SK-N-SH treated with all-trans-retinoic acid at 6 μM for 48 hours (cell line): ENCODE results near the gene SLC2A1.

Experiments used
- ATAC-seq: fragments of 200-7000 bp; cut with Tn5 transposase; 3 replicates; pipeline ENCODE4 v1.9.1; 2020; ENCODE audit warnings: mild to moderate bottlenecking, moderate library complexity
- ARNTL ChIP-seq: fragments of 450-650 bp; formaldehyde crosslinking; IDR thresholded peaks from 2 replicates; pipeline ENCODE4 v1.5.0; 2020; ENCODE audit warnings: low read depth, mild to moderate bottlenecking, moderate library complexity, borderline replicate concordance
- CSDC2 ChIP-seq: fragments of 250-450 bp; sonication (Bioruptor Pico); IDR thresholded peaks from 2 replicates; pipeline ENCODE4 v1.5.0; 2020; ENCODE audit warnings: mild to moderate bottlenecking, moderate library complexity
- ESRRG ChIP-seq: fragments of 250-450 bp; sonication (Bioruptor Pico); IDR thresholded peaks from 2 replicates; pipeline ENCODE4 v1.6.1; 2021; ENCODE audit warnings: mild to moderate bottlenecking
- ISL1 ChIP-seq: fragments of 250-450 bp; sonication (Bioruptor Pico); IDR thresholded peaks from 2 replicates; pipeline ENCODE4 v2.1.2; 2022; ENCODE audit warnings: mild to moderate bottlenecking, moderate library complexity
- OSR1 ChIP-seq: fragments of 250-450 bp; sonication (Bioruptor Pico); IDR thresholded peaks from 2 replicates; pipeline ENCODE4 v1.8.0; 2022; ENCODE audit warnings: moderate library complexity, mild to moderate bottlenecking, inconsistent platforms
- PPARA ChIP-seq: fragments of 250-450 bp; sonication (Bioruptor Pico); IDR thresholded peaks from 2 replicates; pipeline ENCODE4 v1.5.0; 2020; ENCODE audit warnings: mild to moderate bottlenecking, borderline replicate concordance
- RARB ChIP-seq: fragments of 250-450 bp; sonication (Bioruptor Pico); IDR thresholded peaks from 2 replicates; pipeline ENCODE4 v1.8.0; 2021; ENCODE audit warnings: mild to moderate bottlenecking, moderate library complexity
- TCF4 ChIP-seq: fragments of 250-450 bp; sonication (Bioruptor Pico); IDR thresholded peaks from 2 replicates; pipeline ENCODE4 v1.8.0; 2021; ENCODE audit warnings: mild to moderate bottlenecking, moderate library complexity, borderline replicate concordance
- TOX ChIP-seq: fragments of 250-450 bp; sonication (Bioruptor Pico); IDR thresholded peaks from 2 replicates; pipeline ENCODE4 v1.8.0; 2021; ENCODE audit warnings: mild to moderate bottlenecking, moderate library complexity, borderline replicate concordance
- ZC3H10 ChIP-seq: fragments of 250-450 bp; sonication (Bioruptor Pico); IDR thresholded peaks from 2 replicates; pipeline ENCODE4 v1.5.1; 2021; ENCODE audit warnings: mild to moderate bottlenecking, moderate library complexity
- ZFP3 ChIP-seq: fragments of 250-450 bp; sonication (Bioruptor Pico); IDR thresholded peaks from 2 replicates; pipeline ENCODE4 v1.5.0; 2020; ENCODE audit warnings: mild to moderate bottlenecking, moderate library complexity
- ZFP30 ChIP-seq: fragments of 450-650 bp; formaldehyde crosslinking; IDR thresholded peaks from 2 replicates; pipeline ENCODE4 v1.5.0; 2022; ENCODE audit warnings: mild to moderate bottlenecking, moderate library complexity
- ZNF565 ChIP-seq: fragments of 450-650 bp; formaldehyde crosslinking; conservative IDR thresholded peaks from 2 replicates; pipeline ENCODE4 v1.5.0; 2020; ENCODE audit warnings: low read depth, mild to moderate bottlenecking, moderate library complexity
- ZNF70 ChIP-seq: fragments of 450-650 bp; formaldehyde crosslinking; IDR thresholded peaks from 2 replicates; pipeline ENCODE4 v1.5.0; 2020; ENCODE audit warnings: mild to moderate bottlenecking, moderate library complexity
- ZNF8 ChIP-seq: fragments of 450-650 bp; formaldehyde crosslinking; IDR thresholded peaks from 2 replicates; pipeline ENCODE4 v1.5.0; 2020; ENCODE audit warnings: mild to moderate bottlenecking, moderate library complexity
- TF ChIP-seq, protein P1 (sequence below): fragments of 250-450 bp; sonication (Bioruptor Pico); IDR thresholded peaks from 2 replicates; pipeline ENCODE4 v1.5.1; 2021; ENCODE audit warnings: mild to moderate bottlenecking, moderate library complexity
- TF ChIP-seq, protein P2 (sequence below): fragments of 250-450 bp; sonication (Bioruptor Pico); IDR thresholded peaks from 2 replicates; pipeline ENCODE4 v1.5.0; 2020; ENCODE audit warnings: mild to moderate bottlenecking, moderate library complexity
- TF ChIP-seq, protein P3 (sequence below): fragments of 250-450 bp; sonication (Bioruptor Pico); IDR thresholded peaks from 2 replicates; pipeline ENCODE4 v1.8.0; 2021; ENCODE audit warnings: low read depth, mild to moderate bottlenecking, moderate library complexity, borderline replicate concordance
- TF ChIP-seq, protein P4 (sequence below): fragments of 250-450 bp; sonication (Bioruptor Pico); IDR thresholded peaks from 2 replicates; pipeline ENCODE4 v1.8.0; 2020; ENCODE audit warnings: mild to moderate bottlenecking, moderate library complexity, borderline replicate concordance
- TF ChIP-seq, protein P5 (sequence below): fragments of 250-450 bp; sonication (Bioruptor Pico); IDR thresholded peaks from 2 replicates; pipeline ENCODE4 v1.5.1; 2020; ENCODE audit warnings: low read depth, mild to moderate bottlenecking, moderate library complexity

Gene SLC2A1

DNA sequence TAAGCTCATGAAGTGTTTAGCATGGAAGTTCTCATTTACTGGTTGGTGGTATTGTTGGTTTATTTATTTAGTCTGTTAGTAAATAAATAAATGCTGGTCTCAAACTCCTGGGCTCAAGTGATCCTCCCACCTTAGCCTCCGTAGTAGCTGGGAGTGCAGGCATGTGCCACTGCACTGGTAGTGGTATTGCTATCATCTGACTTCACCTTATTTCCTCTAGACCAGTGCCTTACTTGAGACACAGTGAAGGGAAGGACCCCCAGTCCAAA is 1.4 kb upstream of the SLC2A1 start:
- no peak for ATAC-seq
- TF ChIP-seq RARB (CRISPR knock-in tag) = no peak
- TF ChIP-seq, protein P1, sequence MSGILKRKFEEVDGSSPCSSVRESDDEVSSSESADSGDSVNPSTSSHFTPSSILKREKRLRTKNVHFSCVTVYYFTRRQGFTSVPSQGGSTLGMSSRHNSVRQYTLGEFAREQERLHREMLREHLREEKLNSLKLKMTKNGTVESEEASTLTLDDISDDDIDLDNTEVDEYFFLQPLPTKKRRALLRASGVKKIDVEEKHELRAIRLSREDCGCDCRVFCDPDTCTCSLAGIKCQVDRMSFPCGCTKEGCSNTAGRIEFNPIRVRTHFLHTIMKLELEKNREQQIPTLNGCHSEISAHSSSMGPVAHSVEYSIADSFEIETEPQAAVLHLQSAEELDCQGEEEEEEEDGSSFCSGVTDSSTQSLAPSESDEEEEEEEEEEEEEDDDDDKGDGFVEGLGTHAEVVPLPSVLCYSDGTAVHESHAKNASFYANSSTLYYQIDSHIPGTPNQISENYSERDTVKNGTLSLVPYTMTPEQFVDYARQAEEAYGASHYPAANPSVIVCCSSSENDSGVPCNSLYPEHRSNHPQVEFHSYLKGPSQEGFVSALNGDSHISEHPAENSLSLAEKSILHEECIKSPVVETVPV (CRISPR knock-in tag) = no peak
- TF ChIP-seq PPARA (CRISPR knock-in tag) = no peak
- TF ChIP-seq ZFP3 = no peak
- TF ChIP-seq, protein P2, sequence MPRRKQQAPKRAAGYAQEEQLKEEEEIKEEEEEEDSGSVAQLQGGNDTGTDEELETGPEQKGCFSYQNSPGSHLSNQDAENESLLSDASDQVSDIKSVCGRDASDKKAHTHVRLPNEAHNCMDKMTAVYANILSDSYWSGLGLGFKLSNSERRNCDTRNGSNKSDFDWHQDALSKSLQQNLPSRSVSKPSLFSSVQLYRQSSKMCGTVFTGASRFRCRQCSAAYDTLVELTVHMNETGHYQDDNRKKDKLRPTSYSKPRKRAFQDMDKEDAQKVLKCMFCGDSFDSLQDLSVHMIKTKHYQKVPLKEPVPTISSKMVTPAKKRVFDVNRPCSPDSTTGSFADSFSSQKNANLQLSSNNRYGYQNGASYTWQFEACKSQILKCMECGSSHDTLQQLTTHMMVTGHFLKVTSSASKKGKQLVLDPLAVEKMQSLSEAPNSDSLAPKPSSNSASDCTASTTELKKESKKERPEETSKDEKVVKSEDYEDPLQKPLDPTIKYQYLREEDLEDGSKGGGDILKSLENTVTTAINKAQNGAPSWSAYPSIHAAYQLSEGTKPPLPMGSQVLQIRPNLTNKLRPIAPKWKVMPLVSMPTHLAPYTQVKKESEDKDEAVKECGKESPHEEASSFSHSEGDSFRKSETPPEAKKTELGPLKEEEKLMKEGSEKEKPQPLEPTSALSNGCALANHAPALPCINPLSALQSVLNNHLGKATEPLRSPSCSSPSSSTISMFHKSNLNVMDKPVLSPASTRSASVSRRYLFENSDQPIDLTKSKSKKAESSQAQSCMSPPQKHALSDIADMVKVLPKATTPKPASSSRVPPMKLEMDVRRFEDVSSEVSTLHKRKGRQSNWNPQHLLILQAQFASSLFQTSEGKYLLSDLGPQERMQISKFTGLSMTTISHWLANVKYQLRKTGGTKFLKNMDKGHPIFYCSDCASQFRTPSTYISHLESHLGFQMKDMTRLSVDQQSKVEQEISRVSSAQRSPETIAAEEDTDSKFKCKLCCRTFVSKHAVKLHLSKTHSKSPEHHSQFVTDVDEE = no peak
- no peak for TF ChIP-seq ZNF70
- no peak for TF ChIP-seq ESRRG (CRISPR knock-in tag)
- TF ChIP-seq, protein P3, sequence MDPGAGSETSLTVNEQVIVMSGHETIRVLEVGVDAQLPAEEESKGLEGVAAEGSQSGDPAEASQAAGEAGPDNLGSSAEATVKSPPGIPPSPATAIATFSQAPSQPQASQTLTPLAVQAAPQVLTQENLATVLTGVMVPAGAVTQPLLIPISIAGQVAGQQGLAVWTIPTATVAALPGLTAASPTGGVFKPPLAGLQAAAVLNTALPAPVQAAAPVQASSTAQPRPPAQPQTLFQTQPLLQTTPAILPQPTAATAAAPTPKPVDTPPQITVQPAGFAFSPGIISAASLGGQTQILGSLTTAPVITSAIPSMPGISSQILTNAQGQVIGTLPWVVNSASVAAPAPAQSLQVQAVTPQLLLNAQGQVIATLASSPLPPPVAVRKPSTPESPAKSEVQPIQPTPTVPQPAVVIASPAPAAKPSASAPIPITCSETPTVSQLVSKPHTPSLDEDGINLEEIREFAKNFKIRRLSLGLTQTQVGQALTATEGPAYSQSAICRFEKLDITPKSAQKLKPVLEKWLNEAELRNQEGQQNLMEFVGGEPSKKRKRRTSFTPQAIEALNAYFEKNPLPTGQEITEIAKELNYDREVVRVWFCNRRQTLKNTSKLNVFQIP (CRISPR knock-in tag) = no peak
- TF ChIP-seq TOX (CRISPR knock-in tag) = no peak
- TF ChIP-seq OSR1 (CRISPR knock-in tag) = no peak

DNA sequence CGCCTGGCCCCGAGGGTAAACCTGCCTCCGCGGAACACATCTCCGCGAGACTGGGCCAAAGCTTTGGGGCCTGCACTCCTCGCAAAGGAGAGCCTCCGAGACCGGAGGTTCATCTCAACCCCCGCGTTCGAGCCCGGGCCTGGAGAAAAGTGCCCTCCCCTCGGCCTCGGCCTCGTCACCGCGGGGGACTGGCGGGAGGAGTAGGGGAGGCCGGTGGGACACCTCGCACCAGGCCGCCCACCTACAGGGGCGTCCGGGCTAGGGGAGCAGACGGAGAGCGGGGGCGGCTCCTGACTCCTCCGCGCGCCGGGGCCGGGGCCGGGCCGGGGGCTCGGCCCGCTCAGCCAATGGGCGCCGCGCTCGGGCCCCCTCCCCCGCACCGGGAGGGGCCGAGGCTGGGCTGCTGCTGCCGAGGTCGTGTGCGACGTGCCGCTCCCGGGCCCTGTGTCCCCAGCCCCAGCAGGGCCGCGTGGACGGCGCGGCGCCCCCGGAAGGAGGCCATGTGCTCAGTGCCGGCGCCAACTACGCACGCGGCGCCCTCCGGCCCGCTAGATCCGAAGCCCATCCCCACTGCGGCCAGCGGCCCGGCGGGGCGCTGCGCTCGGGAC is 684 bp downstream of the SLC2A1 start:
- ATAC-seq = peak; percentile 57

More for the DNA sequence above, 684 bp downstream of the SLC2A1 start:
- TF ChIP-seq, protein P4, sequence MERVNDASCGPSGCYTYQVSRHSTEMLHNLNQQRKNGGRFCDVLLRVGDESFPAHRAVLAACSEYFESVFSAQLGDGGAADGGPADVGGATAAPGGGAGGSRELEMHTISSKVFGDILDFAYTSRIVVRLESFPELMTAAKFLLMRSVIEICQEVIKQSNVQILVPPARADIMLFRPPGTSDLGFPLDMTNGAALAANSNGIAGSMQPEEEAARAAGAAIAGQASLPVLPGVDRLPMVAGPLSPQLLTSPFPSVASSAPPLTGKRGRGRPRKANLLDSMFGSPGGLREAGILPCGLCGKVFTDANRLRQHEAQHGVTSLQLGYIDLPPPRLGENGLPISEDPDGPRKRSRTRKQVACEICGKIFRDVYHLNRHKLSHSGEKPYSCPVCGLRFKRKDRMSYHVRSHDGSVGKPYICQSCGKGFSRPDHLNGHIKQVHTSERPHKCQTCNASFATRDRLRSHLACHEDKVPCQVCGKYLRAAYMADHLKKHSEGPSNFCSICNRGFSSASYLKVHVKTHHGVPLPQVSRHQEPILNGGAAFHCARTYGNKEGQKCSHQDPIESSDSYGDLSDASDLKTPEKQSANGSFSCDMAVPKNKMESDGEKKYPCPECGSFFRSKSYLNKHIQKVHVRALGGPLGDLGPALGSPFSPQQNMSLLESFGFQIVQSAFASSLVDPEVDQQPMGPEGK = no peak
- no peak for TF ChIP-seq CSDC2 (CRISPR knock-in tag)
- TF ChIP-seq, protein P5, sequence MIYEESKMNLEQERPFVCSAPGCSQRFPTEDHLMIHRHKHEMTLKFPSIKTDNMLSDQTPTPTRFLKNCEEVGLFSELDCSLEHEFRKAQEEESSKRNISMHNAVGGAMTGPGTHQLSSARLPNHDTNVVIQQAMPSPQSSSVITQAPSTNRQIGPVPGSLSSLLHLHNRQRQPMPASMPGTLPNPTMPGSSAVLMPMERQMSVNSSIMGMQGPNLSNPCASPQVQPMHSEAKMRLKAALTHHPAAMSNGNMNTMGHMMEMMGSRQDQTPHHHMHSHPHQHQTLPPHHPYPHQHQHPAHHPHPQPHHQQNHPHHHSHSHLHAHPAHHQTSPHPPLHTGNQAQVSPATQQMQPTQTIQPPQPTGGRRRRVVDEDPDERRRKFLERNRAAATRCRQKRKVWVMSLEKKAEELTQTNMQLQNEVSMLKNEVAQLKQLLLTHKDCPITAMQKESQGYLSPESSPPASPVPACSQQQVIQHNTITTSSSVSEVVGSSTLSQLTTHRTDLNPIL (CRISPR knock-in tag) = no peak
- TF ChIP-seq TCF4 (CRISPR knock-in tag) = no peak
- TF ChIP-seq, protein P3 (CRISPR knock-in tag) = no peak
- TF ChIP-seq TOX (CRISPR knock-in tag) = no peak
- TF ChIP-seq, protein P1 (CRISPR knock-in tag) = no peak
- TF ChIP-seq ZNF8 (CRISPR knock-in tag) = no peak
- TF ChIP-seq ESRRG (CRISPR knock-in tag) = no peak
- TF ChIP-seq ISL1 (CRISPR knock-in tag) = no peak
- no peak for TF ChIP-seq ZNF565 (CRISPR knock-in tag)
- no peak for TF ChIP-seq ARNTL (CRISPR knock-in tag)
- TF ChIP-seq ZC3H10 (CRISPR knock-in tag) = no peak
- TF ChIP-seq PPARA (CRISPR knock-in tag) = no peak
- TF ChIP-seq ZFP30 = no peak
- TF ChIP-seq, protein P2 = no peak
